HG02678 (cell line): ENCODE measurements around the gene F8A1.
A peak's percentile ranks its signal among the peaks of the same experiment; 100 is the strongest.
"Not testable (repeated sequence)": the region's sequence is repeated elsewhere in the genome, so short reads cannot be mapped to it uniquely, and the experiment has no call there.

Experiments
- ATAC-seq: cut with Tn5 transposase; IDR thresholded peaks from one replicate; pipeline ENCODE4 v1.9.1; 2021; ENCODE audit warnings: mild to moderate bottlenecking, moderate library complexity; ENCODE audit not compliant: unreplicated experiment

The F8A1 gene

DNA sequence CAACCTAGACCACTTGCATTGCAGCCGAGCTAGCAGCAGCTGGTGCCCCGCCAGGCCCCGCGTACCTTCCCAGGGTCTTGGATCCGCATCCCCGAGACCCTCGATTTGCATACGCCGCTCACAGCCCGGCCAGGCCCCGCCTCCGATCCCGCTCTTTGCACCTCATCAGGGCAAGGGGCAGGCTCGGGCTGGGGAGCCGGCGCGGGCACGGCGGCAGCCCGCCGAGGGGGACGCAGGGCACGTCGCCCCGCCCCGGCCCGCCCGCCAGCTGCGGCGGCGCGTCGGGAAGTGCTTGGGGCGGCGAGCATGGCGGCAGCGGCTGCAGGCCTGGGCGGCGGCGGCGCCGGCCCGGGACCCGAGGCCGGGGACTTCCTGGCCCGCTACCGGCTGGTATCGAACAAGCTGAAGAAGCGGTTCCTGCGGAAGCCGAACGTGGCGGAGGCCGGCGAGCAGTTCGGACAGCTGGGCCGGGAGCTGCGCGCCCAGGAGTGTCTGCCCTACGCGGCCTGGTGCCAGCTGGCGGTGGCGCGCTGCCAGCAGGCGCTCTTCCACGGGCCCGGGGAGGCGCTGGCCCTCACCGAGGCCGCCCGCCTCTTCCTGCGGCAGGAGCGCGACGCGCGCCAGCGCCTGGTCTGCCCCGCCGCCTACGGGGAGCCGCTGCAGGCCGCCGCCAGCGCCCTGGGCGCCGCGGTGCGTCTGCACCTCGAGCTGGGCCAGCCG lies at the start of gene F8A1:
TSS of gene F8A1 (plus strand) at position 287 of the 720 bp plus-strand sequence. CDS start at position 307, 20 bp downstream.
- ATAC-seq: peak; percentile 75

DNA sequence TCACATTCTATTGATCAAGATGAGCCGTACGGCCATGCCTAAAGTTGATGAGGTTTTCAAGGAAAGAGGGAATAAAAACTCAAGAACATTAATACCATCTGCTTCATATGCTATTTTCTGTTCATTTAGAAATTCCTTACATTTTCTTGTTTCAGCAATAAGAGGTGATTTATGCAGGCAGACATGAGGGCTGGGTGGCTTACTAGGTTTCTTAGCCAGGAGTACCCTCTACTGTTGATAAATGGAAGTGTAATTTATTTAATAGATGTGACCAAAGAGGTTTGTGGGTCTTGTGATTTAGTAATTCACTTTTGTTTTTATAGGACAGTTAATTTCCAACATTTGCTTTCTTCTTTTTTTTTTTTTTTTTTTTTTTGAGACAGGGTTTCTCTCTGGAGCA lies 45.3 kb upstream of the F8A1 start:
- no peak for ATAC-seq

DNA sequence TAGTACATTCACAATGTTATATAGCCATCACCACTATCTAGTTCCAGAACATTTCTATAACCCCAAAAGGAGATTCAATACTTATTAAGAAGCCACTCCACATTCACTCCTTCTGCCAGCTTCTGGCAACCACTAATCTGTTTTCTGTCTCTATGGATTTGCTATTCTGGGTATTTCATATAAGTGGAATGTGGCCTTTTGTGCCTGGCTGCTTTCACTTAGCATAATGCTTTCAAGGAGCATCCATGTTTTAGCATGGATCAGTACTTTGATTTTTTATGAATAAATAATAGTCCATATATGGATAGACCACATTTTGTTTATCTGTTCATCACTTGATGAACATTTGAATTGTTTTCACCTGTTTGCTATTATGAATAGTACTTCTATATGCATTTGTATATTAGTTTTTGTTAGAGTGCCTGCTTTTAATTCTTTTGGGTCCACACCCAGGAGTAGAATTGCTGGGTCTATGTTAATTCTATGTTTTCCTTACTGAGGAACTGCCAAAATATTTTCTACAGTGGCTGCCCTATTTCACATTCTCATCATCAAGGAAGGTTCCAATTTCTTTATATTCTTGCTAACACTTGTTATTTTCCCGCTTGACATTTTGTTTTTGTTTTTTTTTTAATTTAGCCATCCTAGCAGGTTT lies 35.1 kb upstream of the F8A1 start:
- no peak for ATAC-seq

DNA sequence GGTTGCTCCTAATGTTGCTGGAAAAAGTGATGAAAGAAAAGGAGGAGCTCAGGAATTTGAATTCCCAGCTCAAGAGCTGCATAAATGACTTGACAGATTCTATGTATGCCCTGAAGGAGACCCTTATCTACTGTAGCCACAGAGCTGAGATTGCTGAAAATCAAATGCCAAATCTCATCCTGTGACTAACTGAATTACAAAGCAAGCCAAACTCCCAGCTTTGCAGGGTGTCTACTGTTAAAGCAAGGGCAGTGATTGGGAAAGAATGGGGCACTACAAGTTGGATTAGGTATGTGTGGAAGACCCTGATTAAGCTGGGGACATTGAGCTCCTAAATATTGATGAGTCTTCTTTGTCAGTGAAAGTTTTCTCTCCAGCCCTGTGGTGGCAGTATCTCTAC lies 30.9 kb upstream of the F8A1 start:
- no peak for ATAC-seq

GRCh38 chrX:154868522-154868921 lies 17.6 kb upstream of the F8A1 start:
- ATAC-seq: not testable (repeated sequence)

GRCh38 chrX:154873329-154873728 lies 12.8 kb upstream of the F8A1 start:
- ATAC-seq: no peak

GRCh38 chrX:154884069-154884468 lies 2.1 kb upstream of the F8A1 start:
- not testable (repeated sequence) for ATAC-seq

- ATAC-seq: not testable (repeated sequence)
These were observed 1.1 kb upstream of the F8A1 start for GRCh38 chrX:154885057-154885456.

DNA sequence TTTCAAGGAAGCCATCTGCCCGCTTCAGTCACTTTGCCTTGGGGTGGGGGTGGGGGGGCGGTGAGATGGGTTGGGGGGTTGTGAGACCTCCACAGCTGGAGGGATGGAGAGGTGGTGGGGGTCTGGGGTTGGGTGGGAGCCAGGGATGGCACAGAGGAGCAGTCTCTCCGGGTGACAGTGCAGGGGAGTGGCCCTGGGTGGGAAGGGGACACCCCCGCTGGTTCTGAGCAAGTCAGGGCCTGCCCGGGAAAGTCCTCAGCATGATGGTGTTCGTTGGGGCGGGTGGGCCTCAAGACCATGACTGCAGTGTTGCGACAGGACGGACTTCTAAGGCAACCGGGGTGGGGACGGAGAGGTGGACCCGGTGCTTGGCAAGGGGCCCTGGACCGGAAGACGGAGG lies 606 bp upstream of the F8A1 start:
- ATAC-seq: not testable (repeated sequence)

DNA sequence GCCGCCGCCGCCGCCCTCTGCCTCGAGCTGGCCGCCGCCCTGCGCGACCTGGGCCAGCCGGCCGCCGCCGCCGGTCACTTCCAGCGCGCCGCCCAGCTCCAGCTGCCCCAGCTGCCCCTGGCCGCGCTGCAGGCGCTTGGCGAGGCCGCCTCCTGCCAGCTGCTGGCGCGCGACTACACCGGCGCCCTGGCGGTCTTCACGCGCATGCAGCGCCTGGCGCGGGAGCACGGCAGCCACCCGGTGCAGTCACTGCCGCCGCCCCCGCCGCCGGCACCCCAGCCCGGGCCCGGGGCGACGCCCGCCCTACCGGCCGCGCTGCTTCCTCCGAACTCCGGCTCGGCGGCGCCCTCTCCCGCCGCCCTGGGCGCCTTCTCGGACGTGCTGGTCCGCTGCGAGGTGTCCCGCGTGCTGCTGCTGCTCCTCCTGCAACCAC lies 650 bp downstream of the F8A1 start:
- peak; percentile 59 for ATAC-seq

- ATAC-seq: no peak
These were observed 5.0 kb downstream of the F8A1 start for GRCh38 chrX:154890990-154891639.

GRCh38 chrX:154892296-154892695 lies 6.1 kb downstream of the F8A1 start:
- ATAC-seq: no peak

GRCh38 chrX:154900323-154900722 lies 14.2 kb downstream of the F8A1 start:
- no peak for ATAC-seq

DNA sequence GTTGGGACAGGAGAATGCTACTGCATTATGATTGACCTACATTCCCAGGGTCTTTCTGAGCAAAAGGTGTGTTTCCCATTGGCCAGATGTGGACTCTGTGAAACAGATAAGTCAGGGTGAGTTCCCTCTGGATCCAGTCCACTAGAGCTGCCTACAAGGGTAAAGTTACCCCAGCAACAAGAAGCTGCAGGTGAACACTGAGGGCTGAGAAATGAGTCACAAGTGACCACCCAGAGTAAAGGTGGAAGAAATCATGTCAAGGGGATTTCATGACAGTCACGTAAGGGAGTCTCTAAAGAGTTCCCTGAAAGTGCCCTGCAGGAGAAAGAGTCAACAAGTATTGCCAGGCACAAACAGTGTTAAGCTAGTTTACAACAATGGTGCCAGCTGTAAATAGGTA lies 16.3 kb downstream of the F8A1 start:
- ATAC-seq: no peak

DNA sequence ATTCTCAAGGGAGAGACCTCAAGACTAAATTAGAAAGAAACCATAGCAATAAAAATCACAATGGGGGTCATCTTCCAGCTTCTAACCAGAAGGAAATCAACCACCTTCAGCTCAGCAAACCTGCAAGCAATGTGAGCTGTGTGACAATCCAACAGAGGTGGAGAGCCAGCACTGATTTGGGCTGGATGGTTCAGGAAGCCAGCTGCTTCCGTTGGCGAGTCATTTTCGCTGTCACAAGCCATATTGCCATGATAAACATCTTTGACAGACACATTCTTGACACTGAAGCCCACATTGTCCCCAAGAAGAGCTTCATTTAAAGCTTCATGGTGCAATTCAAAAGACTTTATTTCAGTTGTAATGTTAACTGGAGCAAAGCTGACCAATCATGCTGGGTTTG lies 22.7 kb downstream of the F8A1 start:
- no peak for ATAC-seq

- not testable (repeated sequence) for ATAC-seq
These were observed 23.9 kb downstream of the F8A1 start for GRCh38 chrX:154910048-154910447.

GRCh38 chrX:154910528-154910927 lies 24.4 kb downstream of the F8A1 start:
- ATAC-seq: not testable (repeated sequence)

GRCh38 chrX:154914052-154914451 lies 27.9 kb downstream of the F8A1 start:
- no peak for ATAC-seq

DNA sequence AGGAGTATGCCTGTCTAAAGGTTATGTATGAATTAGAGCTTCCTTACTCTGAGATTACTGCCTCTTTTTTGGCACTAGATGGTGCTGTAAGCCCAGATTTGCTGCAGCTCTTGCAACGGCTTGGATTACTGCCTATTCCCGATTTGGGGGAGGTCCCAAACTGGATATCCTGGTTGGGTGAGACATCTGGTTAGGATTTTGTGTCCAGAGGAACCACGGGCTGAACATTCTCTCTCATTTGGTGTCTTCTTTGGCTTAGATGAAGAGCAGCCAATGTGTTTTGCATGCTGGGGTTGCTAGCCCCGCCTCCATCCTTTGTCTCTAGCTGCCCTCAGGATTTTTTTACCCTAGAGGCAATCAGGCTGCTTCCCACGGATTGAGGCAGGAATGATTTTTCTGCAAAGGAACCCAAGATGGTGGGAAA lies 31.9 kb downstream of the F8A1 start:
- ATAC-seq: no peak

- not testable (repeated sequence) for ATAC-seq
These were observed 38.6 kb downstream of the F8A1 start for GRCh38 chrX:154924771-154925170.
